Measurements from ENCODE around the gene CRACR2A.

DNA sequence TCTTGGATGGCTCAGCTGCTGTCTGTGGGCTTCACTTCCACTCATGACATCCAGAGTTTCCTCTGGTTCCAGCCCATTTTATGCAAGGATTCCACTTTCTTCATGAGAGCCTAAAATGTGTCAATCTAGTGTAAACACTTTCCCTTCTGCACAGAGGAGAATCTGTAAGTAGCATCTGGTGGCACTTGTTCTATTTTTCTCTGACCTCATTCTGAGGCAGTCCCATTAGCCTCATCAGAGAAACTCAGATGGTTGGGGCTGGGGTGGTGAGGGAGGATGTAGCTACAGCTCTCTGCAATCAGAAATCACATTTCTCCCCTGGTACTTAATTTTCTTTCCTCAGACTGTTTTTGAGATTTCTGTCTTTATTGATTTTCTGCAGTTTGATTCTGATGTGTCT is 180.3 kb downstream of the CRACR2A start:
- TF ChIP-seq, protein P1, sequence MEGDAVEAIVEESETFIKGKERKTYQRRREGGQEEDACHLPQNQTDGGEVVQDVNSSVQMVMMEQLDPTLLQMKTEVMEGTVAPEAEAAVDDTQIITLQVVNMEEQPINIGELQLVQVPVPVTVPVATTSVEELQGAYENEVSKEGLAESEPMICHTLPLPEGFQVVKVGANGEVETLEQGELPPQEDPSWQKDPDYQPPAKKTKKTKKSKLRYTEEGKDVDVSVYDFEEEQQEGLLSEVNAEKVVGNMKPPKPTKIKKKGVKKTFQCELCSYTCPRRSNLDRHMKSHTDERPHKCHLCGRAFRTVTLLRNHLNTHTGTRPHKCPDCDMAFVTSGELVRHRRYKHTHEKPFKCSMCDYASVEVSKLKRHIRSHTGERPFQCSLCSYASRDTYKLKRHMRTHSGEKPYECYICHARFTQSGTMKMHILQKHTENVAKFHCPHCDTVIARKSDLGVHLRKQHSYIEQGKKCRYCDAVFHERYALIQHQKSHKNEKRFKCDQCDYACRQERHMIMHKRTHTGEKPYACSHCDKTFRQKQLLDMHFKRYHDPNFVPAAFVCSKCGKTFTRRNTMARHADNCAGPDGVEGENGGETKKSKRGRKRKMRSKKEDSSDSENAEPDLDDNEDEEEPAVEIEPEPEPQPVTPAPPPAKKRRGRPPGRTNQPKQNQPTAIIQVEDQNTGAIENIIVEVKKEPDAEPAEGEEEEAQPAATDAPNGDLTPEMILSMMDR (IDR thresholded peaks at IDR 0.05), result no peak
- TF ChIP-seq JUNB (IDR thresholded peaks at IDR 0.05) (no peak), MAFK (IDR thresholded peaks at IDR 0.05; ENCODE audit: partially characterized antibody) (no peak), POLR2A (IDR thresholded peaks at IDR 0.05; ENCODE audit: low read length) (no peak), NR3C1 (IDR thresholded peaks at IDR 0.05) (no peak), ZC3H11A (IDR thresholded peaks at IDR 0.05) (no peak), ZSCAN20 (CRISPR knock-in tag; IDR thresholded peaks at IDR 0.05) (no peak), KDM1A (IDR thresholded peaks at IDR 0.05; ENCODE audit: low read depth) (no peak)
- TF ChIP-seq, protein P2, sequence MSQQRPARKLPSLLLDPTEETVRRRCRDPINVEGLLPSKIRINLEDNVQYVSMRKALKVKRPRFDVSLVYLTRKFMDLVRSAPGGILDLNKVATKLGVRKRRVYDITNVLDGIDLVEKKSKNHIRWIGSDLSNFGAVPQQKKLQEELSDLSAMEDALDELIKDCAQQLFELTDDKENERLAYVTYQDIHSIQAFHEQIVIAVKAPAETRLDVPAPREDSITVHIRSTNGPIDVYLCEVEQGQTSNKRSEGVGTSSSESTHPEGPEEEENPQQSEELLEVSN (IDR thresholded peaks at IDR 0.05; ENCODE audit: borderline replicate concordance, low read depth), result no peak
- TF ChIP-seq, protein P3, sequence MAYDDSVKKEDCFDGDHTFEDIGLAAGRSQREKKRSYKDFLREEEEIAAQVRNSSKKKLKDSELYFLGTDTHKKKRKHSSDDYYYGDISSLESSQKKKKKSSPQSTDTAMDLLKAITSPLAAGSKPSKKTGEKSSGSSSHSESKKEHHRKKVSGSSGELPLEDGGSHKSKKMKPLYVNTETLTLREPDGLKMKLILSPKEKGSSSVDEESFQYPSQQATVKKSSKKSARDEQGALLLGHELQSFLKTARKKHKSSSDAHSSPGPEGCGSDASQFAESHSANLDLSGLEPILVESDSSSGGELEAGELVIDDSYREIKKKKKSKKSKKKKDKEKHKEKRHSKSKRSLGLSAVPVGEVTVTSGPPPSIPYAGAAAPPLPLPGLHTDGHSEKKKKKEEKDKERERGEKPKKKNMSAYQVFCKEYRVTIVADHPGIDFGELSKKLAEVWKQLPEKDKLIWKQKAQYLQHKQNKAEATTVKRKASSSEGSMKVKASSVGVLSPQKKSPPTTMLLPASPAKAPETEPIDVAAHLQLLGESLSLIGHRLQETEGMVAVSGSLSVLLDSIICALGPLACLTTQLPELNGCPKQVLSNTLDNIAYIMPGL (CRISPR knock-in tag; IDR thresholded peaks at IDR 0.05; ENCODE audit: borderline replicate concordance), result no peak

Data from A549 (cell line).